ENCODE data around the gene DDX1. TPM values are rescaled to one million over a fixed set of nuclear protein-coding genes. Genes with fewer than 3 reads are reported as not detected.

DDX1 gene
- total and polyA plus RNA-seq, 10 of the 15 experiments (the other 5 are each of a cell fraction or from before 2014, with no cell fraction given): 53.2 to 134 (median 85.6) TPM

DNA sequence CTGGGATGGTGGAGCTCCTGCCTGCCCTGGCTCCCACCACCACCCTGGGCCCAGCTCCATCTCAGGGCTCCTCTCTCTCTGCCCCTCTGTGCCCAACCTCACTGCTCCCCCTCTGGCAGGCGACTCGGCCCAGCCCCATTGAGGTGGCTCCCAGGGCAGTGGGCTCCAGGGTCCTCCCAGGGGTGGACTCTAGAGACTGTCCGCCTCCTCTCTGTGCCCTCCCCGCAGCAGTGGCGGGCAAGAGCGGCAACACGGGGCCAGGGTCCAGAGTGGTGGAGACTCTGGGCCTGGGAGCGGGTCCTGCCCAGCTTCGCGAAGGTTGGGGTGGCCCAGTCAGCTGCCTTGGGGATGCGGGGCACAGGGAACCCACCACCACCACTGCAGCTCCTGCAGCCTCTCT, 27.4 kb downstream of the DDX1 start:
- Histone ChIP-seq H4K20me1 (ENCODE audit: control insufficient read depth, insufficient read depth) (no peaks in the 10 kb centered on the region), H3K27me3 (replicated peaks in 1 of 2; ENCODE audit: control insufficient read depth in 2 of 2, insufficient read depth in 2 of 2, low read length in 1 of 2) (no peaks in the 10 kb centered on the region), H3K9me3 (replicated peaks; ENCODE audit: control insufficient read depth, insufficient read depth, low read length) (no peaks in the 10 kb centered on the region), H3K36me3 (ENCODE audit: control insufficient read depth in 2 of 2, insufficient read depth in 2 of 2, low read length in 1 of 2) (peaks cover 11 to 16% of the 10 kb centered on the region in 2 experiments; a peak in 3 of 4 replicates), H3K9ac (ENCODE audit: control insufficient read depth, insufficient read depth, low read length) (no peak overlapping the region), H3K4me2 (ENCODE audit: control insufficient read depth, insufficient read depth) (no peak overlapping the region), H3K27ac (ENCODE audit: control insufficient read depth, insufficient read depth) (no peak overlapping the region), H3K4me1 (ENCODE audit: control insufficient read depth, insufficient read depth, low read length) (no peaks in the 10 kb centered on the region), H2AFZ (ENCODE audit: control insufficient read depth, low read depth, low read length) (no peak overlapping the region), H3K4me3 (no peak overlapping the region), H3K79me2 (ENCODE audit: control insufficient read depth, insufficient read depth, low read length) (no peaks in the 10 kb centered on the region)
- ATAC-seq (no peak), FAIRE-seq (no peak), DNase-seq (ENCODE audit: low read depth, low spot score) (no peak)
- 96% methylated on average over 11 of the region's 11 CpGs for WGBS (ENCODE audit: insufficient coverage, insufficient replicate concordance, low lambda C conversion rate, missing lambda C conversion rate)
- intact Hi-C loops (cut with micrococcal nuclease; ENCODE audit: unreplicated experiment) (no loop called here), in situ Hi-C loops (cut with MboI) (no loop called here)
- SMC1A ChIA-PET (ENCODE audit: uncharacterized antibody, unreplicated experiment): no interaction called here
- POLR2A ChIA-PET: no interaction called here
- RAD21 ChIA-PET (ENCODE audit: unreplicated experiment): no interaction called here
- BruUV-seq (replicated peaks): no TSS peak
- TF ChIP-seq MYC (IDR thresholded peaks at IDR 0.05; ENCODE audit: insufficient read depth, insufficient read length, insufficient replicate concordance, low read length, severe bottlenecking) (no peak), BHLHE40 (IDR thresholded peaks at IDR 0.05; ENCODE audit: borderline replicate concordance in 1 of 2, low read depth in 2 of 2, low read length in 1 of 2) (no peak), GABPA (IDR thresholded peaks at IDR 0.05; ENCODE audit: low read depth) (no peak), RUNX3 (IDR thresholded peaks at IDR 0.05; ENCODE audit: low read length) (no peak), NFYB (IDR thresholded peaks at IDR 0.05; ENCODE audit: insufficient read depth, low read depth, low read length) (no peak), NR2C2 (IDR thresholded peaks at IDR 0.05; ENCODE audit: borderline replicate concordance, control insufficient read depth, insufficient read length, low read depth) (no peak), CHD2 (IDR thresholded peaks at IDR 0.05; ENCODE audit: borderline replicate concordance, low read depth, low read length) (no peak)
- TF ChIP-seq, protein P1, sequence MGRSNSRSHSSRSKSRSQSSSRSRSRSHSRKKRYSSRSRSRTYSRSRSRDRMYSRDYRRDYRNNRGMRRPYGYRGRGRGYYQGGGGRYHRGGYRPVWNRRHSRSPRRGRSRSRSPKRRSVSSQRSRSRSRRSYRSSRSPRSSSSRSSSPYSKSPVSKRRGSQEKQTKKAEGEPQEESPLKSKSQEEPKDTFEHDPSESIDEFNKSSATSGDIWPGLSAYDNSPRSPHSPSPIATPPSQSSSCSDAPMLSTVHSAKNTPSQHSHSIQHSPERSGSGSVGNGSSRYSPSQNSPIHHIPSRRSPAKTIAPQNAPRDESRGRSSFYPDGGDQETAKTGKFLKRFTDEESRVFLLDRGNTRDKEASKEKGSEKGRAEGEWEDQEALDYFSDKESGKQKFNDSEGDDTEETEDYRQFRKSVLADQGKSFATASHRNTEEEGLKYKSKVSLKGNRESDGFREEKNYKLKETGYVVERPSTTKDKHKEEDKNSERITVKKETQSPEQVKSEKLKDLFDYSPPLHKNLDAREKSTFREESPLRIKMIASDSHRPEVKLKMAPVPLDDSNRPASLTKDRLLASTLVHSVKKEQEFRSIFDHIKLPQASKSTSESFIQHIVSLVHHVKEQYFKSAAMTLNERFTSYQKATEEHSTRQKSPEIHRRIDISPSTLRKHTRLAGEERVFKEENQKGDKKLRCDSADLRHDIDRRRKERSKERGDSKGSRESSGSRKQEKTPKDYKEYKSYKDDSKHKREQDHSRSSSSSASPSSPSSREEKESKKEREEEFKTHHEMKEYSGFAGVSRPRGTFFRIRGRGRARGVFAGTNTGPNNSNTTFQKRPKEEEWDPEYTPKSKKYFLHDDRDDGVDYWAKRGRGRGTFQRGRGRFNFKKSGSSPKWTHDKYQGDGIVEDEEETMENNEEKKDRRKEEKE (IDR thresholded peaks at IDR 0.05): no peak
- TF ChIP-seq, protein P2, sequence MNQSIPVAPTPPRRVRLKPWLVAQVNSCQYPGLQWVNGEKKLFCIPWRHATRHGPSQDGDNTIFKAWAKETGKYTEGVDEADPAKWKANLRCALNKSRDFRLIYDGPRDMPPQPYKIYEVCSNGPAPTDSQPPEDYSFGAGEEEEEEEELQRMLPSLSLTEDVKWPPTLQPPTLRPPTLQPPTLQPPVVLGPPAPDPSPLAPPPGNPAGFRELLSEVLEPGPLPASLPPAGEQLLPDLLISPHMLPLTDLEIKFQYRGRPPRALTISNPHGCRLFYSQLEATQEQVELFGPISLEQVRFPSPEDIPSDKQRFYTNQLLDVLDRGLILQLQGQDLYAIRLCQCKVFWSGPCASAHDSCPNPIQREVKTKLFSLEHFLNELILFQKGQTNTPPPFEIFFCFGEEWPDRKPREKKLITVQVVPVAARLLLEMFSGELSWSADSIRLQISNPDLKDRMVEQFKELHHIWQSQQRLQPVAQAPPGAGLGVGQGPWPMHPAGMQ (IDR thresholded peaks at IDR 0.05; ENCODE audit: borderline replicate concordance): no peak
- CTCF ChIA-PET: no interaction called here
